K562 (cell line): ENCODE data around the gene AGAP3. TPM values are rescaled to one million over a fixed set of nuclear protein-coding genes. Genes with fewer than 3 reads are reported as not detected.
A peak's percentile ranks its signal among the peaks of the same experiment; 100 is the strongest.

ENCODE experiments used
- BRF1 ChIP-seq: IDR thresholded peaks from 3 replicates; pipeline ENCODE4 v1.6.1; 2011; ENCODE audit warnings: borderline replicate concordance, mild to moderate bottlenecking; ENCODE audit not compliant: insufficient read length; ENCODE audit errors: extremely low read depth
- E4F1 ChIP-seq: fragments of 250-450 bp; sonication (Bioruptor Pico); IDR thresholded peaks from 2 replicates; pipeline ENCODE4 v1.5.0; 2021; ENCODE audit warnings: mild to moderate bottlenecking, borderline replicate concordance
- GMEB1 ChIP-seq: fragments of 250-450 bp; sonication (Bioruptor Pico); IDR thresholded peaks from 2 replicates; pipeline ENCODE4 v1.4.0; 2020; ENCODE audit warnings: mild to moderate bottlenecking
- HEY1 ChIP-seq: fragments of 250-450 bp; sonication (Bioruptor Pico); IDR thresholded peaks from 2 replicates; pipeline ENCODE4 v1.5.0; 2020; ENCODE audit warnings: mild to moderate bottlenecking, moderate library complexity, borderline replicate concordance
- IFI16 ChIP-seq: fragments of 250-450 bp; sonication (Bioruptor Pico); IDR thresholded peaks from 2 replicates; pipeline ENCODE4 v2.1.2; 2022; ENCODE audit warnings: mild to moderate bottlenecking, inconsistent platforms
- KDM4B ChIP-seq, 2 experiments: fragments of 450-650 bp in 1 of 2; sonication (generic) in 1 of 2; IDR thresholded peaks; 2 replicates each; pipeline ENCODE4 v1.6.1; 2016 to 2017; ENCODE audit warnings: borderline replicate concordance in 2 of 2, antibody characterized with exemption in 1 of 2, low read depth in 1 of 2, mild to moderate bottlenecking in 1 of 2
- KLF16 ChIP-seq: IDR thresholded peaks from 2 replicates; pipeline ENCODE4 v1.6.1; 2016; ENCODE audit warnings: antibody characterized with exemption
- MTF1 ChIP-seq: fragments of 250-450 bp; sonication (Bioruptor Pico); IDR thresholded peaks from 2 replicates; pipeline ENCODE4 v1.9.0; 2021; ENCODE audit warnings: moderate library complexity, mild to moderate bottlenecking, inconsistent platforms, borderline replicate concordance
- NFYB ChIP-seq: IDR thresholded peaks from 2 replicates; pipeline ENCODE4 v1.6.1; 2011; ENCODE audit warnings: mild to moderate bottlenecking, moderate library complexity; ENCODE audit not compliant: insufficient read length; ENCODE audit errors: extremely low read depth
- PATZ1 ChIP-seq: fragments of 250-450 bp; sonication (Bioruptor Pico); IDR thresholded peaks from 2 replicates; pipeline ENCODE4 v1.5.0; 2020; ENCODE audit warnings: mild to moderate bottlenecking, borderline replicate concordance
- POLR2G ChIP-seq: fragments of 200-400 bp; formaldehyde crosslinking; IDR thresholded peaks from 2 replicates; pipeline ENCODE4 v1.6.1; 2017; ENCODE audit warnings: low read depth, mild to moderate bottlenecking, antibody characterized with exemption, low read length, moderate library complexity
- RBFOX2 ChIP-seq: fragments of 200-400 bp; formaldehyde crosslinking; IDR thresholded peaks from 2 replicates; pipeline ENCODE4 v1.6.1; 2017; ENCODE audit warnings: low read depth, mild to moderate bottlenecking, low read length, moderate library complexity
- SMAD2 ChIP-seq: fragments of 150-350 bp; IDR thresholded peaks from 2 replicates; pipeline ENCODE4 v1.6.1; 2014; ENCODE audit warnings: low read depth, mild to moderate bottlenecking, low read length
- SMC3 ChIP-seq: conservative IDR thresholded peaks from 2 replicates; pipeline ENCODE4 v1.6.1; 2011; ENCODE audit warnings: low read depth, low read length, improper control_type of control experiment; ENCODE audit not compliant: insufficient read depth
- SNRNP70 ChIP-seq: fragments of 200-400 bp; formaldehyde crosslinking; optimal IDR thresholded peaks from 2 replicates; pipeline ENCODE3; 2017; ENCODE audit warnings: low read depth, low read length
- SUPT5H ChIP-seq: fragments of 450-650 bp; IDR thresholded peaks from 2 replicates; pipeline ENCODE4 v1.6.1; 2016
- ZFP36 ChIP-seq: fragments of 150-350 bp; IDR thresholded peaks from 2 replicates; pipeline ENCODE4 v1.6.1; 2018; ENCODE audit warnings: low read length, low read depth; ENCODE audit not compliant: partially characterized antibody
- ZNF239 ChIP-seq: fragments of 250-450 bp; sonication (Bioruptor Pico); IDR thresholded peaks from 2 replicates; pipeline ENCODE4 v1.4.0; 2020; ENCODE audit warnings: mild to moderate bottlenecking
- ZNF274 ChIP-seq: IDR thresholded peaks from 2 replicates; pipeline ENCODE4 v1.6.1; 2011; ENCODE audit warnings: low read depth, mild to moderate bottlenecking, low read length, moderate library complexity, borderline replicate concordance
- ZNF280B ChIP-seq: fragments of 250-450 bp; sonication (Bioruptor Pico); IDR thresholded peaks from 2 replicates; pipeline ENCODE4 v1.5.1; 2021; ENCODE audit warnings: mild to moderate bottlenecking
- polyA plus RNA-seq, 8 experiments: library from polyadenylated mRNA; depleted of rRNA in 4 of 8; stranded (reverse) in 5 of 8; unstranded in 3 of 8; fragments of >200 nt; fragmentation: Nextera tagmentation in 2 of 8; fragmentation: Illumina TruSeq in 1 of 8; extraction: Ambion mirVana in 2 of 8; extraction: Trizol in 1 of 8; gene quantifications; 2 replicates each; pipeline versions ENCODE4 v1.2.1 to v1.2.3, GENCODE V29; 2011 to 2014; ENCODE audit warnings: inconsistent platforms in 1 of 8, missing spikeins in 1 of 8
- total RNA-seq, 7 experiments: library from RNA; depleted of rRNA in 6 of 7; stranded (reverse); fragments of >200 nt in 6 of 7; fragmentation: Illumina TruSeq in 2 of 7; extraction: Trizol in 2 of 7; gene quantifications; 2 replicates each; pipeline versions ENCODE4 v1.2.1 to v1.2.3, GENCODE V29; 2011 to 2021; ENCODE audit warnings: low replicate concordance in 1 of 7

AGAP3 gene
- total and polyA plus RNA-seq, 9 of the 15 experiments (the other 6 are each of a cell fraction or from before 2014, with no cell fraction given), result 3.4 to 208 (median 62.2) TPM

- no peak for TF ChIP-seq ZNF280B (CRISPR knock-in tag)
- no peak for TF ChIP-seq SMAD2
- TF ChIP-seq IFI16, result no peak
- no peak for TF ChIP-seq NFYB
- peak; percentile 55 for TF ChIP-seq RBFOX2
- TF ChIP-seq PATZ1 (CRISPR knock-in tag), result no peak
- TF ChIP-seq SMC3, result no peak
- TF ChIP-seq POLR2G, result peak; percentile 83
- TF ChIP-seq GMEB1, result no peak
- no peak for TF ChIP-seq MTF1 (CRISPR knock-in tag)
- peak; percentile 51 for TF ChIP-seq SNRNP70
- no peak for TF ChIP-seq KDM4B (IDR thresholded peaks at IDR 0.05; ENCODE audit: borderline replicate concordance in 2 of 2, low read depth in 1 of 2)
- no peak for TF ChIP-seq KLF16
- no peak for TF ChIP-seq ZFP36
- no peak for TF ChIP-seq HEY1 (CRISPR knock-in tag)
- TF ChIP-seq E4F1 (CRISPR knock-in tag), result no peak
- TF ChIP-seq BRF1, result no peak
- no peak for TF ChIP-seq ZNF274
- no peak for TF ChIP-seq ZNF239 (CRISPR knock-in tag)
- TF ChIP-seq SUPT5H, result 0 out of 2 replicates have a peak, but pooled peaks have one; percentile 4
These were observed 11.2 kb upstream of the AGAP3 start (continued) for GRCh38 chr7:151074817-151075661.
